ENCODE results near the gene ITIH2. TPM values are rescaled to one million over a fixed set of nuclear protein-coding genes. Genes with fewer than 3 reads are reported as not detected.

ITIH2 gene
- total RNA-seq, 2 experiments from 2014 or later = not detected

GRCh38 chr10:7659560-7659959 is 43.6 kb upstream of the ITIH2 start:
- no peak overlapping the region for H3K27ac ChIP-seq (ENCODE audit: low read depth, low read length, poor library complexity, severe bottlenecking)
- no peaks in the 10 kb centered on the region for H4K20me1 ChIP-seq (ENCODE audit: insufficient read depth, low read length)
- H3K36me3 ChIP-seq (ENCODE audit: insufficient read depth, low read length) = no peaks in the 10 kb centered on the region
- POLR2A ChIA-PET = no interaction called here
- H2AFZ ChIP-seq (ENCODE audit: low read length) = no peak overlapping the region
- intact Hi-C loops (cut with micrococcal nuclease; ENCODE audit: unreplicated experiment) = no loop called here
- H3K4me1 ChIP-seq (ENCODE audit: insufficient read depth, low read length, poor library complexity, severe bottlenecking) = no peaks in the 10 kb centered on the region
- no peak overlapping the region for H3K4me3 ChIP-seq (ENCODE audit: low read depth, low read length, poor library complexity, severe bottlenecking)
- H3K9me2 ChIP-seq (ENCODE audit: insufficient read depth, low read length) = no peaks in the 10 kb centered on the region
- no peaks in the 10 kb centered on the region for H3K9me3 ChIP-seq (ENCODE audit: low read length)
- DNase-seq (ENCODE audit: low spot score) = no peak
- H3K4me2 ChIP-seq (ENCODE audit: low read length) = no peak overlapping the region
- BruUV-seq (replicated peaks) = no TSS peak
- CTCF ChIA-PET (ENCODE audit: unreplicated experiment) = no interaction called here
- TF ChIP-seq EZH2phosphoT487 (IDR thresholded peaks at IDR 0.05; ENCODE audit: borderline replicate concordance, low read depth, low read length) (no peak), CTCF (conservative IDR thresholded peaks at IDR 0.05; ENCODE audit: low read length) (no peak)
- no peaks in the 10 kb centered on the region for H3K79me2 ChIP-seq (ENCODE audit: insufficient read depth, low read depth, low read length)

DNA sequence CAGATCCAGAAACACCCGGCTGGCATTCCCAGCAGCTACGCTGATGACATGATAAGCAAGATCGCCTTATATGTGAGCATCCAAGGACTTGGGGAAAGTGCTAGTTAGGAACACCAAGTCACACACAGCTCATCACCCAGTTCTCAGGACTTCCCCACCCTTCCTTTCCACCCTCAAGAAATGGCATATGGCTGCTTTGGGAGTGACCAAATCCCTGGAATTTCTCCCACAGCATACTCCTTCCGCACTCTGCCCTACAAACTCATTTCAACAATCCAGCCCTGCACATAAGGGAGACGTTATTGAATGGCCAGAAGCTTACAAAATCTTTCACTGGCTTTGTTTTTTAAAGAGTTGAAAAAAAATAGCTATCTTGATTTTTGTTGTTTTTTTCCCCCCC is 40.6 kb upstream of the ITIH2 start:
- Histone ChIP-seq H3K9me2 (ENCODE audit: insufficient read depth, low read length) (no peaks in the 10 kb centered on the region), H3K79me2 (ENCODE audit: insufficient read depth, low read depth, low read length) (no peaks in the 10 kb centered on the region), H2AFZ (ENCODE audit: low read length) (no peak overlapping the region), H3K36me3 (ENCODE audit: insufficient read depth, low read length) (no peaks in the 10 kb centered on the region), H3K9me3 (ENCODE audit: low read length) (no peaks in the 10 kb centered on the region), H3K4me3 (ENCODE audit: low read depth, low read length, poor library complexity, severe bottlenecking) (no peak overlapping the region), H3K4me2 (ENCODE audit: low read length) (no peak overlapping the region), H3K27ac (ENCODE audit: low read depth, low read length, poor library complexity, severe bottlenecking) (no peak overlapping the region), H3K4me1 (ENCODE audit: insufficient read depth, low read length, poor library complexity, severe bottlenecking) (no peaks in the 10 kb centered on the region), H4K20me1 (ENCODE audit: insufficient read depth, low read length) (no peaks in the 10 kb centered on the region)
- POLR2A ChIA-PET = interaction anchor here (1.0 to 1.1 kb wide), 2 partner anchors 8 to 26 kb away, joined by 3 to 4 read pairs; no protein-coding TSS in a partner anchor
- TF ChIP-seq EZH2phosphoT487 (IDR thresholded peaks at IDR 0.05; ENCODE audit: borderline replicate concordance, low read depth, low read length) (no peak), CTCF (conservative IDR thresholded peaks at IDR 0.05; ENCODE audit: low read length) (no peak)
- CTCF ChIA-PET (ENCODE audit: unreplicated experiment) = no interaction called here
- no TSS peak for BruUV-seq (replicated peaks)
- no peak for DNase-seq (ENCODE audit: low spot score)
- intact Hi-C loops (cut with micrococcal nuclease; ENCODE audit: unreplicated experiment) = no loop called here

DNA sequence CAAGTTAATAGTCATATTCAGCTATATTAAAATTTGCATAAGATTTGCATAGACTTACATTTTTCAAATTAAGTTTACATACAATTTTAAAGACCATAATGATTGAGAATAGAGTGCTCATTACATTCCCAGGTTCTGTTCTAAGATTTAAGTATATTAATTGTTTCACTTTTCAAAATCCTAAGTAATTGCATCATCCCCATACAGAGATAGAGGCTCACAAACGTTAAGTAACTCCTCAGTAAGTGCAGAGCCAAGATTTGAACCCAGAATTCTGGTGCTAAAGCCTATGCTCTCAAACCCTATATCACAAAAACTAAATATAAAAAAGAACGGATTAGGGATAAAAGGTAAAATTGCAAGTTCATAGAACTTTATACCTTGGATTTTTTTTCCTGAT is 38.4 kb upstream of the ITIH2 start:
- Histone ChIP-seq H3K27ac (ENCODE audit: low read depth, low read length, poor library complexity, severe bottlenecking) (no peak overlapping the region), H3K79me2 (ENCODE audit: insufficient read depth, low read depth, low read length) (no peaks in the 10 kb centered on the region), H3K36me3 (ENCODE audit: insufficient read depth, low read length) (no peaks in the 10 kb centered on the region), H3K4me3 (ENCODE audit: low read depth, low read length, poor library complexity, severe bottlenecking) (no peak overlapping the region), H3K4me2 (ENCODE audit: low read length) (no peak overlapping the region), H3K9me3 (ENCODE audit: low read length) (no peaks in the 10 kb centered on the region), H3K9me2 (ENCODE audit: insufficient read depth, low read length) (no peaks in the 10 kb centered on the region), H4K20me1 (ENCODE audit: insufficient read depth, low read length) (no peaks in the 10 kb centered on the region), H3K4me1 (ENCODE audit: insufficient read depth, low read length, poor library complexity, severe bottlenecking) (no peaks in the 10 kb centered on the region), H2AFZ (ENCODE audit: low read length) (no peak overlapping the region)
- ChIA-PET POLR2A (interaction anchor here (0.7 to 1.2 kb wide), 2 partner anchors 21 to 554 kb away, joined by 3 to 4 read pairs; no protein-coding TSS in a partner anchor), CTCF (ENCODE audit: unreplicated experiment) (interaction anchor here (0.6 kb wide), 1 partner anchor 84 kb away, joined by 3 read pairs; no protein-coding TSS in a partner anchor)
- TF ChIP-seq EZH2phosphoT487 (IDR thresholded peaks at IDR 0.05; ENCODE audit: borderline replicate concordance, low read depth, low read length) (no peak), CTCF (conservative IDR thresholded peaks at IDR 0.05; ENCODE audit: low read length) (no peak)
- intact Hi-C loops (cut with micrococcal nuclease; ENCODE audit: unreplicated experiment) = no loop called here
- BruUV-seq (replicated peaks) = no TSS peak
- no peak for DNase-seq (ENCODE audit: low spot score)

Data from OCI-LY7 (cell line).